CD4-positive, CD25-positive, alpha-beta regulatory T cell (primary cell): ENCODE results near the gene JPT2. TPM values are rescaled to one million over a fixed set of nuclear protein-coding genes. Genes with fewer than 3 reads are reported as not detected.

ENCODE experiments used
- ATAC-seq, 2 donors: fragments of 150-1000 bp; cut with Tn5 transposase; one replicate each; pipeline ENCODE4 v1.10.0; 2021; ENCODE audit warnings: low read depth in 2 of 2, moderate number of reproducible peaks in 2 of 2, moderate library complexity in 1 of 2
- DNase-seq, 3 donors: peaks; one replicate each; pipeline versions ENCODE4 v3.0.0 to v3.0.0-alpha.2; 2012 to 2022; ENCODE audit warnings: mixed read lengths in 1 of 3
- H3K27ac ChIP-seq: one replicate; pipeline ENCODE4 v1.7.0; 2013; ENCODE audit warnings: mild to moderate bottlenecking, low read length; ENCODE audit not compliant: insufficient read depth, poor library complexity, severe bottlenecking
- H3K27me3 ChIP-seq: one replicate; pipeline ENCODE4 v1.7.0; 2013; ENCODE audit warnings: low read length; ENCODE audit not compliant: control insufficient read depth, insufficient read depth
- H3K36me3 ChIP-seq: one replicate; pipeline ENCODE4 v1.7.0; 2013; ENCODE audit warnings: mild to moderate bottlenecking, low read length, moderate library complexity; ENCODE audit not compliant: control insufficient read depth, insufficient read depth
- H3K4me1 ChIP-seq: 2 replicates; pipeline ENCODE4 v1.7.0; 2013; ENCODE audit warnings: mild to moderate bottlenecking, low read length; ENCODE audit not compliant: insufficient read depth, control insufficient read depth, poor library complexity, severe bottlenecking
- H3K4me3 ChIP-seq: one replicate; pipeline ENCODE4 v1.7.0; 2013; ENCODE audit warnings: low read depth, mild to moderate bottlenecking, low read length, moderate library complexity
- H3K9me3 ChIP-seq, 2 experiments: 1 replicate in 1 of 2; 2 replicates in 1 of 2; pipeline ENCODE4 v1.7.0; 2013; ENCODE audit warnings: low read length in 2 of 2, mild to moderate bottlenecking in 1 of 2, moderate library complexity in 1 of 2; ENCODE audit not compliant: control insufficient read depth in 2 of 2
- H3K27ac Mint-ChIP-seq, 3 donors: one replicate each; pipeline ENCODE4 v1.8.0; 2020 to 2022; ENCODE audit warnings: mild to moderate bottlenecking in 3 of 3, mixed read lengths in 3 of 3, moderate library complexity in 2 of 3
- H3K27me3 Mint-ChIP-seq: one replicate; pipeline ENCODE4 v1.8.0; 2022; ENCODE audit warnings: mild to moderate bottlenecking, mixed read lengths
- H3K36me3 Mint-ChIP-seq: one replicate; pipeline ENCODE4 v1.8.0; 2020; ENCODE audit warnings: mixed read lengths
- H3K4me1 Mint-ChIP-seq, 4 donors: one replicate each; pipeline ENCODE4 v1.8.0; 2020 to 2022; ENCODE audit warnings: mixed read lengths in 4 of 4, mild to moderate bottlenecking in 1 of 4
- H3K4me3 Mint-ChIP-seq, 4 donors: one replicate each; pipeline ENCODE4 v1.8.0; 2020 to 2022; ENCODE audit warnings: mild to moderate bottlenecking in 4 of 4, mixed read lengths in 4 of 4, moderate library complexity in 3 of 4
- H3K9me3 Mint-ChIP-seq, 7 donors: one replicate each; pipeline ENCODE4 v1.8.0; 2020 to 2022; ENCODE audit warnings: mixed read lengths in 7 of 7, mild to moderate bottlenecking in 3 of 7, moderate library complexity in 2 of 7
- polyA plus RNA-seq, 4 donors: library from polyadenylated mRNA; unstranded; fragments of 300-500 nt; fragmentation: Illumina TruSeq; gene quantifications; one replicate each; pipeline ENCODE4 v1.2.3, GENCODE V29; 2021
- total RNA-seq: library from RNA; stranded (reverse); gene quantifications from one replicate; pipeline ENCODE4 v1.2.3, GENCODE V29; 2022

JPT2 gene
- total and polyA plus RNA-seq, 5 donors from 2014 or later = 9.7 to 13.9 (median 10.5) TPM

GRCh38 chr16:1661826-1662225, 16.3 kb upstream of the JPT2 start:
- DNase-seq = no peak
- peaks cover 37% of the 10 kb centered on the region for H3K36me3 Mint-ChIP-seq
- no peaks in the 10 kb centered on the region for H3K9me3 Mint-ChIP-seq
- no peak overlapping the region for H3K27ac Mint-ChIP-seq
- no peak overlapping the region for H3K4me3 Mint-ChIP-seq
- no peaks in the 10 kb centered on the region for H3K9me3 ChIP-seq
- H3K27me3 Mint-ChIP-seq = no peaks in the 10 kb centered on the region
- H3K27ac ChIP-seq = no peak overlapping the region
- H3K4me1 Mint-ChIP-seq = no peaks in the 10 kb centered on the region
- no peak for ATAC-seq
- H3K4me3 ChIP-seq = no peak overlapping the region
- no peaks in the 10 kb centered on the region for H3K27me3 ChIP-seq
- H3K4me1 ChIP-seq = no peaks in the 10 kb centered on the region
- peaks cover 49% of the 10 kb centered on the region for H3K36me3 ChIP-seq

GRCh38 chr16:1662543-1662942, 15.5 kb upstream of the JPT2 start:
- H3K9me3 Mint-ChIP-seq = no peaks in the 10 kb centered on the region

GRCh38 chr16:1665829-1666228, 12.2 kb upstream of the JPT2 start:
- H3K36me3 Mint-ChIP-seq = peaks cover 50% of the 10 kb centered on the region

More at GRCh38 chr16:1662543-1662942, 15.5 kb upstream of the JPT2 start:
- H3K4me1 Mint-ChIP-seq = no peaks in the 10 kb centered on the region
- Histone ChIP-seq H3K9me3 (no peaks in the 10 kb centered on the region), H3K4me1 (no peaks in the 10 kb centered on the region), H3K27ac (no peak overlapping the region), H3K36me3 (peaks cover 56% of the 10 kb centered on the region), H3K27me3 (no peaks in the 10 kb centered on the region), H3K4me3 (no peak overlapping the region)
- H3K27ac Mint-ChIP-seq = no peak overlapping the region
- peaks cover 39% of the 10 kb centered on the region for H3K36me3 Mint-ChIP-seq
- DNase-seq = no peak
- H3K27me3 Mint-ChIP-seq = no peaks in the 10 kb centered on the region
- H3K4me3 Mint-ChIP-seq = no peak overlapping the region
- ATAC-seq = no peak

GRCh38 chr16:1666316-1666715, 11.8 kb upstream of the JPT2 start:
- no peak overlapping the region for H3K4me3 ChIP-seq
- Mint-ChIP-seq H3K4me3 (no peak overlapping the region), H3K4me1 (no peaks in the 10 kb centered on the region), H3K27ac (no peak overlapping the region), H3K27me3 (no peaks in the 10 kb centered on the region), H3K36me3 (peaks cover 54% of the 10 kb centered on the region), H3K9me3 (no peaks in the 10 kb centered on the region)
- no peaks in the 10 kb centered on the region for H3K27me3 ChIP-seq
- H3K36me3 ChIP-seq = peaks cover 75% of the 10 kb centered on the region
- H3K27ac ChIP-seq = no peak overlapping the region
- no peak for ATAC-seq
- no peak for DNase-seq
- H3K9me3 ChIP-seq = no peaks in the 10 kb centered on the region
- H3K4me1 ChIP-seq = no peaks in the 10 kb centered on the region

More at GRCh38 chr16:1665829-1666228, 12.2 kb upstream of the JPT2 start:
- no peak overlapping the region for H3K27ac Mint-ChIP-seq
- H3K9me3 Mint-ChIP-seq = no peaks in the 10 kb centered on the region
- Histone ChIP-seq H3K4me3 (no peak overlapping the region), H3K9me3 (no peaks in the 10 kb centered on the region), H3K4me1 (no peaks in the 10 kb centered on the region), H3K27me3 (no peaks in the 10 kb centered on the region), H3K36me3 (peaks cover 70% of the 10 kb centered on the region), H3K27ac (no peak overlapping the region)
- H3K27me3 Mint-ChIP-seq = no peaks in the 10 kb centered on the region
- DNase-seq (no peak), ATAC-seq (no peak)
- H3K4me1 Mint-ChIP-seq = no peaks in the 10 kb centered on the region
- H3K4me3 Mint-ChIP-seq = no peak overlapping the region

- no peaks in the 10 kb centered on the region for H3K27me3 ChIP-seq
- H3K4me3 ChIP-seq = no peak overlapping the region
- no peak for DNase-seq
- H3K9me3 Mint-ChIP-seq = no peaks in the 10 kb centered on the region
- no peaks in the 10 kb centered on the region for H3K9me3 ChIP-seq
- H3K36me3 Mint-ChIP-seq = peaks cover 58% of the 10 kb centered on the region
- H3K4me3 Mint-ChIP-seq = no peak overlapping the region
- no peaks in the 10 kb centered on the region for H3K27me3 Mint-ChIP-seq
- no peak for ATAC-seq
- no peak overlapping the region for H3K27ac ChIP-seq
- no peaks in the 10 kb centered on the region for H3K4me1 ChIP-seq
- H3K4me1 Mint-ChIP-seq = no peaks in the 10 kb centered on the region
- peaks cover 77% of the 10 kb centered on the region for H3K36me3 ChIP-seq
- no peak overlapping the region for H3K27ac Mint-ChIP-seq
Measured at GRCh38 chr16:1667271-1667670, 10.8 kb upstream of the JPT2 start.

GRCh38 chr16:1667916-1668315, 10.2 kb upstream of the JPT2 start:
- Mint-ChIP-seq H3K4me1 (no peaks in the 10 kb centered on the region), H3K36me3 (peaks cover 58% of the 10 kb centered on the region), H3K27ac (no peak overlapping the region), H3K27me3 (no peaks in the 10 kb centered on the region), H3K9me3 (no peaks in the 10 kb centered on the region), H3K4me3 (no peak overlapping the region)
- Histone ChIP-seq H3K4me1 (no peaks in the 10 kb centered on the region), H3K9me3 (no peaks in the 10 kb centered on the region), H3K27ac (no peak overlapping the region), H3K4me3 (no peak overlapping the region), H3K36me3 (peaks cover 73% of the 10 kb centered on the region), H3K27me3 (no peaks in the 10 kb centered on the region)
- no peak for DNase-seq
- no peak for ATAC-seq

- Histone ChIP-seq H3K4me1 (no peaks in the 10 kb centered on the region), H3K36me3 (peaks cover 66% of the 10 kb centered on the region), H3K9me3 (no peaks in the 10 kb centered on the region), H3K4me3 (no peak overlapping the region), H3K27me3 (no peaks in the 10 kb centered on the region), H3K27ac (no peak overlapping the region)
- DNase-seq (no peak), ATAC-seq (no peak)
- Mint-ChIP-seq H3K4me3 (no peak overlapping the region), H3K36me3 (peaks cover 56% of the 10 kb centered on the region), H3K27me3 (no peaks in the 10 kb centered on the region), H3K4me1 (peaks cover 0 to 2% (median 0%) of the 10 kb centered on the region in 4 donors), H3K9me3 (no peaks in the 10 kb centered on the region), H3K27ac (no peak overlapping the region)
Measured at GRCh38 chr16:1668612-1669319, 9.3 kb upstream of the JPT2 start.

- Histone ChIP-seq H3K4me3 (no peak overlapping the region), H3K27me3 (no peaks in the 10 kb centered on the region), H3K4me1 (no peaks in the 10 kb centered on the region), H3K36me3 (peaks cover 65% of the 10 kb centered on the region), H3K27ac (no peak overlapping the region), H3K9me3 (no peaks in the 10 kb centered on the region)
- no peaks in the 10 kb centered on the region for H3K27me3 Mint-ChIP-seq
- no peaks in the 10 kb centered on the region for H3K9me3 Mint-ChIP-seq
- DNase-seq = no peak
- H3K27ac Mint-ChIP-seq = no peak overlapping the region
- H3K4me3 Mint-ChIP-seq = no peak overlapping the region
- peaks cover 0 to 2% (median 0%) of the 10 kb centered on the region in 4 donors for H3K4me1 Mint-ChIP-seq
- H3K36me3 Mint-ChIP-seq = peaks cover 56% of the 10 kb centered on the region
- no peak for ATAC-seq
Measured at GRCh38 chr16:1669698-1670097, 8.4 kb upstream of the JPT2 start.
